HL-60 (cell line): ENCODE results near the gene SLC35G6.
"Not testable (repeated sequence)": the region's sequence is repeated elsewhere in the genome, so short reads cannot be mapped to it uniquely, and the experiment has no call there.

ENCODE experiments used
- POLR2AphosphoS5 ChIP-seq: IDR thresholded peaks from 2 replicates; pipeline ENCODE4 v1.6.1; 2012; ENCODE audit warnings: low read depth
- TF ChIP-seq, protein P1 (sequence below): IDR thresholded peaks from one replicate; pipeline ENCODE4 v1.5.1; 2011; ENCODE audit warnings: low read length, control low read depth, inconsistent platforms; ENCODE audit not compliant: insufficient read depth
- TF ChIP-seq, protein P2 (sequence below): IDR thresholded peaks from 2 replicates; pipeline ENCODE4 v1.6.1; 2012; ENCODE audit warnings: low read depth; ENCODE audit not compliant: insufficient replicate concordance

DNA sequence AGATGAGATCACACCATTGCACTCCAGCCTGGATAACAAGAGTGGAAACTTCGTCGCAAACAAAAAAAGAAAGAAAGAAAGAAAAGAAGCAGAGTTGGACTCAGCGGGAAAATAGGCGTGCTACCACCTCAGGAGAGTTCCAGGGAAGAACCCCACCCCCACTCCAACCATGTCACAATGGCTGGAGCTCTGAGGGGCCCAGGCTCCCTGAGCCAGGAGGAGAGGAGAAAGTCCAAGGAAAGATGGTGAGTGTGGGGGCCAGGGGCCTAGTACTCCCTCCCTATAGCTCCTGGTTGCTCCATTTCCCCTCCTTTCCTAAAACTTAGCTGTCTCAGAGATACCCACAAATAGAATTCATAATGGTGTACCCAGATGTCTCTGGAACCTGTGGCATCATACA, at the start of gene SLC35G6:
- TF ChIP-seq, protein P1, sequence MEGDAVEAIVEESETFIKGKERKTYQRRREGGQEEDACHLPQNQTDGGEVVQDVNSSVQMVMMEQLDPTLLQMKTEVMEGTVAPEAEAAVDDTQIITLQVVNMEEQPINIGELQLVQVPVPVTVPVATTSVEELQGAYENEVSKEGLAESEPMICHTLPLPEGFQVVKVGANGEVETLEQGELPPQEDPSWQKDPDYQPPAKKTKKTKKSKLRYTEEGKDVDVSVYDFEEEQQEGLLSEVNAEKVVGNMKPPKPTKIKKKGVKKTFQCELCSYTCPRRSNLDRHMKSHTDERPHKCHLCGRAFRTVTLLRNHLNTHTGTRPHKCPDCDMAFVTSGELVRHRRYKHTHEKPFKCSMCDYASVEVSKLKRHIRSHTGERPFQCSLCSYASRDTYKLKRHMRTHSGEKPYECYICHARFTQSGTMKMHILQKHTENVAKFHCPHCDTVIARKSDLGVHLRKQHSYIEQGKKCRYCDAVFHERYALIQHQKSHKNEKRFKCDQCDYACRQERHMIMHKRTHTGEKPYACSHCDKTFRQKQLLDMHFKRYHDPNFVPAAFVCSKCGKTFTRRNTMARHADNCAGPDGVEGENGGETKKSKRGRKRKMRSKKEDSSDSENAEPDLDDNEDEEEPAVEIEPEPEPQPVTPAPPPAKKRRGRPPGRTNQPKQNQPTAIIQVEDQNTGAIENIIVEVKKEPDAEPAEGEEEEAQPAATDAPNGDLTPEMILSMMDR: not testable (repeated sequence)
- not testable (repeated sequence) for TF ChIP-seq POLR2AphosphoS5
- TF ChIP-seq, protein P2, sequence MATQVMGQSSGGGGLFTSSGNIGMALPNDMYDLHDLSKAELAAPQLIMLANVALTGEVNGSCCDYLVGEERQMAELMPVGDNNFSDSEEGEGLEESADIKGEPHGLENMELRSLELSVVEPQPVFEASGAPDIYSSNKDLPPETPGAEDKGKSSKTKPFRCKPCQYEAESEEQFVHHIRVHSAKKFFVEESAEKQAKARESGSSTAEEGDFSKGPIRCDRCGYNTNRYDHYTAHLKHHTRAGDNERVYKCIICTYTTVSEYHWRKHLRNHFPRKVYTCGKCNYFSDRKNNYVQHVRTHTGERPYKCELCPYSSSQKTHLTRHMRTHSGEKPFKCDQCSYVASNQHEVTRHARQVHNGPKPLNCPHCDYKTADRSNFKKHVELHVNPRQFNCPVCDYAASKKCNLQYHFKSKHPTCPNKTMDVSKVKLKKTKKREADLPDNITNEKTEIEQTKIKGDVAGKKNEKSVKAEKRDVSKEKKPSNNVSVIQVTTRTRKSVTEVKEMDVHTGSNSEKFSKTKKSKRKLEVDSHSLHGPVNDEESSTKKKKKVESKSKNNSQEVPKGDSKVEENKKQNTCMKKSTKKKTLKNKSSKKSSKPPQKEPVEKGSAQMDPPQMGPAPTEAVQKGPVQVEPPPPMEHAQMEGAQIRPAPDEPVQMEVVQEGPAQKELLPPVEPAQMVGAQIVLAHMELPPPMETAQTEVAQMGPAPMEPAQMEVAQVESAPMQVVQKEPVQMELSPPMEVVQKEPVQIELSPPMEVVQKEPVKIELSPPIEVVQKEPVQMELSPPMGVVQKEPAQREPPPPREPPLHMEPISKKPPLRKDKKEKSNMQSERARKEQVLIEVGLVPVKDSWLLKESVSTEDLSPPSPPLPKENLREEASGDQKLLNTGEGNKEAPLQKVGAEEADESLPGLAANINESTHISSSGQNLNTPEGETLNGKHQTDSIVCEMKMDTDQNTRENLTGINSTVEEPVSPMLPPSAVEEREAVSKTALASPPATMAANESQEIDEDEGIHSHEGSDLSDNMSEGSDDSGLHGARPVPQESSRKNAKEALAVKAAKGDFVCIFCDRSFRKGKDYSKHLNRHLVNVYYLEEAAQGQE: not testable (repeated sequence)
